ENCODE results near the gene SORL1. TPM values are rescaled to one million over a fixed set of nuclear protein-coding genes. Genes with fewer than 3 reads are reported as not detected.

The SORL1 gene
- total RNA-seq, 1 experiment from 2014 or later: 0.10 TPM

- Histone ChIP-seq H3K27me3 (no peaks in the 10 kb centered on the region), H3K4me3 (no peak overlapping the region), H3K9me3 (replicated peaks) (no peaks in the 10 kb centered on the region), H3K36me3 (no peaks in the 10 kb centered on the region), H3K4me1 (no peaks in the 10 kb centered on the region), H3K27ac (no peak overlapping the region)
- no peak for DNase-seq
These were observed 62.6 kb downstream of the SORL1 start for GRCh38 chr11:121514432-121515334.

GRCh38 chr11:121515335-121515671, 63.2 kb downstream of the SORL1 start:
- Histone ChIP-seq H3K4me3 (no peak overlapping the region), H3K27ac (no peak overlapping the region), H3K27me3 (no peaks in the 10 kb centered on the region), H3K36me3 (no peaks in the 10 kb centered on the region), H3K4me1 (no peaks in the 10 kb centered on the region), H3K9me3 (replicated peaks) (no peaks in the 10 kb centered on the region)
- DNase-seq: no peak

- no peak for DNase-seq
- H3K36me3 ChIP-seq: no peaks in the 10 kb centered on the region
- H3K27ac ChIP-seq: no peak overlapping the region
- H3K4me3 ChIP-seq: no peak overlapping the region
- H3K9me3 ChIP-seq (replicated peaks): no peaks in the 10 kb centered on the region
- H3K4me1 ChIP-seq: no peaks in the 10 kb centered on the region
- H3K27me3 ChIP-seq: no peaks in the 10 kb centered on the region
These were observed 65.9 kb downstream of the SORL1 start for GRCh38 chr11:121517996-121518395.

- H3K9me3 ChIP-seq (replicated peaks): no peaks in the 10 kb centered on the region
- DNase-seq: no peak
- H3K27me3 ChIP-seq: no peaks in the 10 kb centered on the region
- H3K36me3 ChIP-seq: no peaks in the 10 kb centered on the region
- no peak overlapping the region for H3K4me3 ChIP-seq
- no peak overlapping the region for H3K27ac ChIP-seq
- no peaks in the 10 kb centered on the region for H3K4me1 ChIP-seq
These were observed 68.4 kb downstream of the SORL1 start for GRCh38 chr11:121520243-121521144.

GRCh38 chr11:121521145-121522042, 69.3 kb downstream of the SORL1 start:
- H3K4me3 ChIP-seq: no peak overlapping the region
- DNase-seq: no peak
- no peaks in the 10 kb centered on the region for H3K9me3 ChIP-seq (replicated peaks)
- no peak overlapping the region for H3K27ac ChIP-seq
- no peaks in the 10 kb centered on the region for H3K27me3 ChIP-seq
- H3K4me1 ChIP-seq: no peaks in the 10 kb centered on the region
- H3K36me3 ChIP-seq: no peaks in the 10 kb centered on the region

GRCh38 chr11:121522043-121522941, 70.2 kb downstream of the SORL1 start:
- DNase-seq: peak in 1 of 2 experiments; percentile 13

GRCh38 chr11:121523581-121524232, 71.6 kb downstream of the SORL1 start:
- Histone ChIP-seq H3K4me3 (no peak overlapping the region), H3K9me3 (replicated peaks) (no peaks in the 10 kb centered on the region), H3K4me1 (no peaks in the 10 kb centered on the region), H3K36me3 (no peaks in the 10 kb centered on the region), H3K27ac (no peak overlapping the region), H3K27me3 (no peaks in the 10 kb centered on the region)
- no peak for DNase-seq

More at GRCh38 chr11:121522043-121522941, 70.2 kb downstream of the SORL1 start:
- no peaks in the 10 kb centered on the region for H3K9me3 ChIP-seq (replicated peaks)
- no peaks in the 10 kb centered on the region for H3K36me3 ChIP-seq
- H3K27ac ChIP-seq: no peak overlapping the region
- H3K27me3 ChIP-seq: no peaks in the 10 kb centered on the region
- no peaks in the 10 kb centered on the region for H3K4me1 ChIP-seq
- H3K4me3 ChIP-seq: no peak overlapping the region

- no peak overlapping the region for H3K27ac ChIP-seq
- H3K4me1 ChIP-seq: no peaks in the 10 kb centered on the region
- no peaks in the 10 kb centered on the region for H3K27me3 ChIP-seq
- H3K4me3 ChIP-seq: no peak overlapping the region
- H3K9me3 ChIP-seq (replicated peaks): no peaks in the 10 kb centered on the region
- DNase-seq: peak; percentile 29 to 61
- H3K36me3 ChIP-seq: no peaks in the 10 kb centered on the region
These were observed 72.1 kb downstream of the SORL1 start for GRCh38 chr11:121524233-121524631.

- Histone ChIP-seq H3K27ac (no peak overlapping the region), H3K4me1 (no peaks in the 10 kb centered on the region), H3K36me3 (no peaks in the 10 kb centered on the region), H3K9me3 (replicated peaks) (no peaks in the 10 kb centered on the region), H3K27me3 (no peaks in the 10 kb centered on the region), H3K4me3 (no peak overlapping the region)
- no peak for DNase-seq
These were observed 73.3 kb downstream of the SORL1 start for GRCh38 chr11:121525376-121525775.

GRCh38 chr11:121530257-121530656, 78.1 kb downstream of the SORL1 start:
- no peaks in the 10 kb centered on the region for H3K4me1 ChIP-seq
- H3K9me3 ChIP-seq (replicated peaks): no peaks in the 10 kb centered on the region
- no peaks in the 10 kb centered on the region for H3K27me3 ChIP-seq
- H3K36me3 ChIP-seq: no peaks in the 10 kb centered on the region
- no peak overlapping the region for H3K4me3 ChIP-seq
- no peak for DNase-seq
- no peak overlapping the region for H3K27ac ChIP-seq

GRCh38 chr11:121533601-121534000, 81.5 kb downstream of the SORL1 start:
- no peak overlapping the region for H3K27ac ChIP-seq
- H3K4me1 ChIP-seq: no peaks in the 10 kb centered on the region
- H3K36me3 ChIP-seq: no peaks in the 10 kb centered on the region
- H3K9me3 ChIP-seq (replicated peaks): no peaks in the 10 kb centered on the region
- H3K4me3 ChIP-seq: no peak overlapping the region
- H3K27me3 ChIP-seq: no peaks in the 10 kb centered on the region
- DNase-seq: no peak

GRCh38 chr11:121534131-121535093, 82.3 kb downstream of the SORL1 start:
- DNase-seq: no peak
- Histone ChIP-seq H3K27me3 (no peaks in the 10 kb centered on the region), H3K4me1 (no peaks in the 10 kb centered on the region), H3K27ac (no peak overlapping the region), H3K4me3 (no peak overlapping the region), H3K36me3 (no peaks in the 10 kb centered on the region), H3K9me3 (replicated peaks) (no peaks in the 10 kb centered on the region)
